IPS-15b (cell line): ENCODE data around the gene BDH2.

Experiments
- H3K27me3 ChIP-seq: one replicate; pipeline ENCODE4 v1.6.1; 2013; ENCODE audit warnings: low read length; ENCODE audit not compliant: control insufficient read depth, insufficient read depth
- H3K36me3 ChIP-seq: one replicate; pipeline ENCODE4 v1.6.1; 2013; ENCODE audit warnings: low read length; ENCODE audit not compliant: control insufficient read depth, insufficient read depth
- H3K4me1 ChIP-seq: one replicate; pipeline ENCODE4 v1.6.1; 2013; ENCODE audit warnings: mild to moderate bottlenecking, low read length; ENCODE audit not compliant: control insufficient read depth, insufficient read depth
- H3K4me3 ChIP-seq: one replicate; pipeline ENCODE4 v1.5.1; 2013; ENCODE audit warnings: low read depth, low read length
- H3K9ac ChIP-seq: one replicate; pipeline ENCODE4 v1.6.1; 2013; ENCODE audit warnings: low read depth, mild to moderate bottlenecking, low read length
- H3K9me3 ChIP-seq: one replicate; pipeline ENCODE4 v1.6.1; 2013; ENCODE audit warnings: mild to moderate bottlenecking, low read length; ENCODE audit not compliant: control insufficient read depth, insufficient read depth

Gene BDH2

GRCh38 chr4:103104886-103105285 is 5.3 kb upstream of the BDH2 start:
- Histone ChIP-seq H3K36me3 (no peaks in the 10 kb centered on the region), H3K27me3 (no peaks in the 10 kb centered on the region), H3K9ac (no peak overlapping the region), H3K4me1 (no peaks in the 10 kb centered on the region), H3K4me3 (no peak overlapping the region), H3K9me3 (no peaks in the 10 kb centered on the region)

GRCh38 chr4:103100691-103101090 is 1.1 kb upstream of the BDH2 start:
- no peak overlapping the region for H3K4me3 ChIP-seq
- H3K36me3 ChIP-seq: no peaks in the 10 kb centered on the region
- H3K4me1 ChIP-seq: no peaks in the 10 kb centered on the region
- H3K9ac ChIP-seq: no peak overlapping the region
- H3K27me3 ChIP-seq: no peaks in the 10 kb centered on the region
- H3K9me3 ChIP-seq: no peaks in the 10 kb centered on the region

GRCh38 chr4:103098756-103099440 is 736 bp downstream of the BDH2 start:
- H3K36me3 ChIP-seq: no peaks in the 10 kb centered on the region
- H3K27me3 ChIP-seq: no peaks in the 10 kb centered on the region
- peak overlapping the region; percentile 63 for H3K4me3 ChIP-seq
- H3K9ac ChIP-seq: peak overlapping the region; percentile 50
- no peaks in the 10 kb centered on the region for H3K9me3 ChIP-seq
- H3K4me1 ChIP-seq: no peaks in the 10 kb centered on the region

GRCh38 chr4:103098341-103098740 is 1.3 kb downstream of the BDH2 start:
- no peaks in the 10 kb centered on the region for H3K4me1 ChIP-seq
- H3K9ac ChIP-seq: peak overlapping the region; percentile 37
- H3K9me3 ChIP-seq: no peaks in the 10 kb centered on the region
- H3K27me3 ChIP-seq: no peaks in the 10 kb centered on the region
- H3K36me3 ChIP-seq: no peaks in the 10 kb centered on the region
- H3K4me3 ChIP-seq: no peak overlapping the region

- H3K27me3 ChIP-seq: no peaks in the 10 kb centered on the region
- H3K9me3 ChIP-seq: no peaks in the 10 kb centered on the region
- no peak overlapping the region for H3K4me3 ChIP-seq
- H3K4me1 ChIP-seq: no peaks in the 10 kb centered on the region
- H3K9ac ChIP-seq: no peak overlapping the region
- H3K36me3 ChIP-seq: no peaks in the 10 kb centered on the region
Measured at GRCh38 chr4:103097112-103097511, 2.5 kb downstream of the BDH2 start.

GRCh38 chr4:103095080-103095479 is 4.6 kb downstream of the BDH2 start:
- no peaks in the 10 kb centered on the region for H3K36me3 ChIP-seq
- no peak overlapping the region for H3K4me3 ChIP-seq
- no peak overlapping the region for H3K9ac ChIP-seq
- no peaks in the 10 kb centered on the region for H3K9me3 ChIP-seq
- no peaks in the 10 kb centered on the region for H3K27me3 ChIP-seq
- H3K4me1 ChIP-seq: no peaks in the 10 kb centered on the region

- Histone ChIP-seq H3K4me1 (no peaks in the 10 kb centered on the region), H3K4me3 (no peak overlapping the region), H3K9ac (no peak overlapping the region), H3K9me3 (no peaks in the 10 kb centered on the region), H3K27me3 (no peaks in the 10 kb centered on the region), H3K36me3 (no peaks in the 10 kb centered on the region)
Measured at GRCh38 chr4:103092245-103092644, 7.4 kb downstream of the BDH2 start.

- no peak overlapping the region for H3K4me3 ChIP-seq
- H3K4me1 ChIP-seq: no peaks in the 10 kb centered on the region
- H3K9ac ChIP-seq: no peak overlapping the region
- H3K9me3 ChIP-seq: no peaks in the 10 kb centered on the region
- no peaks in the 10 kb centered on the region for H3K27me3 ChIP-seq
- no peaks in the 10 kb centered on the region for H3K36me3 ChIP-seq
Measured at GRCh38 chr4:103091601-103092223, 7.9 kb downstream of the BDH2 start.

- H3K9ac ChIP-seq: no peak overlapping the region
- H3K27me3 ChIP-seq: no peaks in the 10 kb centered on the region
- H3K36me3 ChIP-seq: no peaks in the 10 kb centered on the region
- H3K9me3 ChIP-seq: no peaks in the 10 kb centered on the region
- H3K4me3 ChIP-seq: no peak overlapping the region
- H3K4me1 ChIP-seq: no peaks in the 10 kb centered on the region
Measured at GRCh38 chr4:103089481-103089880, 10.2 kb downstream of the BDH2 start.

- Histone ChIP-seq H3K4me3 (no peak overlapping the region), H3K9ac (no peak overlapping the region), H3K4me1 (no peaks in the 10 kb centered on the region), H3K36me3 (no peaks in the 10 kb centered on the region), H3K9me3 (no peaks in the 10 kb centered on the region), H3K27me3 (no peaks in the 10 kb centered on the region)
Measured at GRCh38 chr4:103086551-103086950, 13.1 kb downstream of the BDH2 start.

- H3K36me3 ChIP-seq: no peaks in the 10 kb centered on the region
- no peak overlapping the region for H3K4me3 ChIP-seq
- H3K27me3 ChIP-seq: no peaks in the 10 kb centered on the region
- H3K9ac ChIP-seq: no peak overlapping the region
- no peaks in the 10 kb centered on the region for H3K4me1 ChIP-seq
- no peaks in the 10 kb centered on the region for H3K9me3 ChIP-seq
Measured at GRCh38 chr4:103085555-103086196, 14.0 kb downstream of the BDH2 start.

GRCh38 chr4:103079621-103080020 is 20.0 kb downstream of the BDH2 start:
- peaks cover 4% of the 10 kb centered on the region for H3K4me1 ChIP-seq
- H3K36me3 ChIP-seq: no peaks in the 10 kb centered on the region
- H3K9ac ChIP-seq: no peak overlapping the region
- no peak overlapping the region for H3K4me3 ChIP-seq
- peaks cover 26% of the 10 kb centered on the region for H3K27me3 ChIP-seq
- no peaks in the 10 kb centered on the region for H3K9me3 ChIP-seq
